Heart left ventricle (tissue), 16 donors: Measurements from ENCODE around the gene CAV1. TPM values are rescaled to one million over a fixed set of nuclear protein-coding genes. Genes with fewer than 3 reads are reported as not detected.

ENCODE experiments used
- ATAC-seq, 4 donors: fragments of 200-7000 bp; cut with Tn5 transposase; one replicate each; pipeline ENCODE4 v1.9.1; 2020 to 2022; ENCODE audit warnings: moderate library complexity in 4 of 4, mild to moderate bottlenecking in 3 of 4, moderate number of reproducible peaks in 1 of 4
- DNase-seq, 5 donors: peaks; one replicate each; pipeline ENCODE4 v3.0.0-alpha.2; 2020
- H3K27ac ChIP-seq, 12 donors: fragments of 200-600 bp; sonication (generic) in 4 of 12; one replicate each; pipeline versions ENCODE4 v1.5.0 to v1.8.0; 2016 to 2022; ENCODE audit warnings: mild to moderate bottlenecking in 2 of 12
- H3K27me3 ChIP-seq, 9 donors: fragments of 200-600 bp; sonication (generic) in 2 of 9; one replicate each; pipeline versions ENCODE4 v1.5.1 to v1.8.0; 2016 to 2022; ENCODE audit warnings: mild to moderate bottlenecking in 3 of 9
- H3K36me3 ChIP-seq, 9 donors: fragments of 200-600 bp; sonication (generic) in 2 of 9; one replicate each; pipeline versions ENCODE4 v1.5.0 to v1.8.0; 2018 to 2022; ENCODE audit warnings: mild to moderate bottlenecking in 2 of 9
- H3K4me1 ChIP-seq, 12 donors: fragments of 200-600 bp; sonication (generic) in 4 of 12; one replicate each; pipeline versions ENCODE4 v1.5.0 to v1.8.0; 2016 to 2022; ENCODE audit warnings: mild to moderate bottlenecking in 3 of 12
- H3K4me3 ChIP-seq, 12 donors: fragments of 200-600 bp; sonication (generic) in 4 of 12; one replicate each; pipeline versions ENCODE4 v1.5.0 to v1.8.0; 2017 to 2022; ENCODE audit warnings: mild to moderate bottlenecking in 9 of 12, moderate library complexity in 4 of 12
- H3K9me3 ChIP-seq, 12 donors: fragments of 200-600 bp; sonication (generic) in 4 of 12; one replicate each; pipeline versions ENCODE4 v1.5.0 to v1.8.0; 2016 to 2022; ENCODE audit warnings: mild to moderate bottlenecking in 1 of 12
- CTCF ChIP-seq, 12 donors: fragments of 200-600 bp; sonication (generic) in 4 of 12; IDR thresholded peaks; one replicate each; pipeline versions ENCODE4 v1.5.0 to v1.8.0; 2018 to 2022; ENCODE audit warnings: antibody characterized with exemption in 12 of 12, mild to moderate bottlenecking in 5 of 12
- POLR2A ChIP-seq, 2 donors: fragments of 450-650 bp; IDR thresholded peaks; one replicate each; pipeline ENCODE4 v1.6.1; 2017; ENCODE audit warnings: antibody characterized with exemption in 2 of 2, mild to moderate bottlenecking in 2 of 2, moderate library complexity in 2 of 2
- WGBS, 4 donors: extraction: QIAGEN DNeasy Blood & Tissue Kit in 2 of 4; methylation state at CpG; one replicate each; pipeline versions ENCODE4 v1.1.5 to v1.1.7; 2013 to 2018; 5-methylcytosine and 5-hydroxymethylcytosine counted together
- intact Hi-C, 10 donors: fragments of 100-400 bp; cut with DNase I; formaldehyde crosslinking; loops; one replicate each; pipeline versions ENCODE4 v1.11.1 to v1.14.2; 2022
- polyA plus RNA-seq, 2 donors: library from polyadenylated mRNA; stranded (reverse); fragments of 200-250 nt; gene quantifications; one replicate each; pipeline ENCODE4 v1.2.3, GENCODE V29; 2013
- total RNA-seq, 9 donors: library from RNA; depleted of rRNA in 2 of 9; stranded (reverse); fragments of >200 nt in 2 of 9; fragmentation: NEBNext Ultra II Directional in 3 of 9; extraction: Animal tissue kit (Norgen Biotek cat#: 25700) in 3 of 9; gene quantifications; one replicate each; pipeline versions ENCODE4 v1.1.0 to v1.2.4, GENCODE V29; 2016 to 2023
- donor health status: ischemic (EF 13 %, LVEDD 7.1; RV severe dilation, severe dysfunction).
- donor health status: healthy with polysubstance abuse.
- donor health status: DM: no; HTN: yes; CAD: no.
- donor health status: DM: no; HTN: no; CAD: no.
- donor health status: ischemic (EF 25% LVEDD 6.9; RV normal size, moderate dysfunction).
- donor health status: ischemic (EF 25% LVEDD 5.7; RV mildly dilated, moderate dysfunction).
- donor health status: healthy.
- donor health status: DM: yes; HTN: yes; CAD: no.
- donor health status: ischemic (EF 35%, LVEDD 5.7; RV mildly dilated, moderate dysfunction).
- donor health status: nonischemic (EF 11% LVEDD 7.7; RV severe dilation, severe dysfunction).
- donor health status: DM: yes; HTN: yes; CAD: no.
- donor health status: PGD.
- donor health status: ischemic (EF 29% LVEDD 5.4; RV normal size, mild dysfunction).
- donor health status: nonischemic (EF 23%, LVEDD 6.1; RV moderate dilation, normal function).

The CAV1 gene
- total and polyA plus RNA-seq, 11 donors = 125 to 408 (median 281) TPM

- TF ChIP-seq CTCF (IDR thresholded peaks at IDR 0.05) (no peak), POLR2A (IDR thresholded peaks at IDR 0.05) (no peak)
- H3K27me3 ChIP-seq = no peaks in the 10 kb centered on the region
- peak overlapping the region in 11 of 12 donors; percentile 3 to 81 (median 60) for H3K27ac ChIP-seq
- ATAC-seq = no peak
- intact Hi-C loops = loop anchor here in 2 of 10 donors (5.0 kb wide), 1 partner anchor 220 kb away; no protein-coding TSS in a partner anchor
- H3K4me3 ChIP-seq = no peak overlapping the region
- 42 to 75% (median 57%) methylated on average over 6 of the region's 6 CpGs for WGBS, 4 donors
- DNase-seq = no peak
- H3K4me1 ChIP-seq = peaks cover 0 to 62% (median 36%) of the 10 kb centered on the region in 12 donors
- H3K36me3 ChIP-seq = no peaks in the 10 kb centered on the region
- no peaks in the 10 kb centered on the region for H3K9me3 ChIP-seq
Measured at GRCh38 chr7:116577320-116577871, 52.6 kb downstream of the CAV1 start.

- intact Hi-C loops = loop anchor here in 2 of 10 donors (5.0 kb wide), 1 partner anchor 221 kb away; no protein-coding TSS in a partner anchor
- Histone ChIP-seq H3K9me3 (no peaks in the 10 kb centered on the region), H3K27ac (no peak overlapping the region), H3K36me3 (no peaks in the 10 kb centered on the region), H3K4me3 (no peak overlapping the region), H3K4me1 (peaks cover 0 to 68% (median 44%) of the 10 kb centered on the region in 12 donors), H3K27me3 (no peaks in the 10 kb centered on the region)
- WGBS, 4 donors = 95 to 100% (median 99%) methylated on average over 3 of the region's 3 CpGs
- DNase-seq (no peak), ATAC-seq (no peak)
- TF ChIP-seq POLR2A (IDR thresholded peaks at IDR 0.05) = no peak
- TF ChIP-seq CTCF (IDR thresholded peaks at IDR 0.05) = no peak
Measured at GRCh38 chr7:116578526-116578925, 53.7 kb downstream of the CAV1 start.

- intact Hi-C loops = loop anchor here in 2 of 10 donors (5.0 kb wide), 1 partner anchor 222 kb away; no protein-coding TSS in a partner anchor
- Histone ChIP-seq H3K27ac (no peak overlapping the region), H3K4me1 (peaks cover 0 to 68% (median 44%) of the 10 kb centered on the region in 12 donors), H3K9me3 (no peaks in the 10 kb centered on the region), H3K27me3 (no peaks in the 10 kb centered on the region), H3K36me3 (no peaks in the 10 kb centered on the region), H3K4me3 (no peak overlapping the region)
- no peak for DNase-seq
- ATAC-seq = no peak
- WGBS, 4 donors = 91 to 97% (median 94%) methylated on average over 1 of the region's 1 CpG
- TF ChIP-seq CTCF (IDR thresholded peaks at IDR 0.05) (no peak), POLR2A (IDR thresholded peaks at IDR 0.05) (no peak)
Measured at GRCh38 chr7:116579322-116579721, 54.5 kb downstream of the CAV1 start.

- H3K27ac ChIP-seq = no peak overlapping the region
- ATAC-seq (no peak), DNase-seq (no peak)
- H3K4me1 ChIP-seq = peaks cover 0 to 66% (median 42%) of the 10 kb centered on the region in 12 donors
- H3K4me3 ChIP-seq = no peak overlapping the region
- no peaks in the 10 kb centered on the region for H3K27me3 ChIP-seq
- H3K36me3 ChIP-seq = no peaks in the 10 kb centered on the region
- H3K9me3 ChIP-seq = no peaks in the 10 kb centered on the region
- intact Hi-C loops = loop anchor here (5.0 to 10.0 kb wide), 7 partner anchors 53 to 405 kb away; partner anchors contain the start of gene CAV1 (in 4 of the 10)
- 93 to 100% (median 98%) methylated on average over 2 of the region's 2 CpGs for WGBS, 4 donors
- TF ChIP-seq CTCF (IDR thresholded peaks at IDR 0.05) (no peak), POLR2A (IDR thresholded peaks at IDR 0.05) (no peak)
Measured at GRCh38 chr7:116579835-116580234, 55.0 kb downstream of the CAV1 start.
